Endothelial cell of umbilical vein (primary cell): ENCODE results near the gene MYO16. TPM values are rescaled to one million over a fixed set of nuclear protein-coding genes. Genes with fewer than 3 reads are reported as not detected.
"Not testable (repeated sequence)": the region's sequence is repeated elsewhere in the genome, so short reads cannot be mapped to it uniquely, and the experiment has no call there.

Experiments
- BruUV-seq: library from RNA; stranded (reverse); fragments of 400-500 nt; replicated peaks from 2 replicates; lab custom pipeline; 2021; lab: Mats Ljungman, UMichigan
- CTCF ChIA-PET: fragments of 300-600, 350-600 bp; sonication (Branson Sonifier 250); formaldehyde crosslinking; loops from one replicate; lab custom pipeline; 2021; ENCODE audit warnings: antibody characterized with exemption, inconsistent platforms; lab: Charles Lee
- POLR2A ChIA-PET: fragments of 300-600, 350-600 bp; sonication (Branson Sonifier 250); formaldehyde crosslinking; loops from one replicate; lab custom pipeline; 2021; ENCODE audit warnings: antibody characterized with exemption, inconsistent platforms; lab: Charles Lee
- DNase-seq: peaks from one replicate; pipeline ENCODE4 v3.0.0-alpha.2; 2011; ENCODE audit warnings: low read depth, low spot score
- FAIRE-seq: peaks from 2 replicates; lab custom pipeline; 2011; peaks lifted over from hg19 to GRCh38; lab: Jason Lieb, UNC
- H2AFZ ChIP-seq: 2 replicates; pipeline ENCODE4 v1.6.0; 2012; ENCODE audit warnings: low read depth, low read length, control low read depth, inconsistent platforms
- H3K27ac ChIP-seq: 2 replicates; pipeline ENCODE4 v1.5.1; 2011; ENCODE audit warnings: low read depth, mild to moderate bottlenecking, control low read depth, low read length, moderate library complexity; ENCODE audit not compliant: insufficient read depth
- H3K27me3 ChIP-seq, 2 experiments: 2 replicates each; pipeline versions ENCODE4 v1.6.0 to v1.6.1; 2011; ENCODE audit warnings: low read length in 2 of 2, mixed read lengths in 1 of 2; ENCODE audit not compliant: control insufficient read depth in 2 of 2, insufficient read depth in 2 of 2
- H3K36me3 ChIP-seq, 2 experiments: 2 replicates in 1 of 2; 3 replicates in 1 of 2; pipeline ENCODE4 v1.5.1; 2011; ENCODE audit warnings: low read length in 2 of 2, mild to moderate bottlenecking in 1 of 2, moderate library complexity in 1 of 2; ENCODE audit not compliant: control insufficient read depth in 2 of 2, insufficient read depth in 2 of 2; ENCODE audit errors: extremely low read depth in 1 of 2
- H3K4me1 ChIP-seq: 3 replicates; pipeline ENCODE4 v1.5.1; 2011; ENCODE audit warnings: mild to moderate bottlenecking, low read length; ENCODE audit not compliant: control insufficient read depth, insufficient read depth; ENCODE audit errors: extremely low read depth
- H3K4me2 ChIP-seq: 2 replicates; pipeline ENCODE4 v1.6.1; 2011; ENCODE audit warnings: low read length, control low read depth, mixed read lengths; ENCODE audit not compliant: insufficient read depth
- H3K4me3 ChIP-seq, 3 experiments: fragments of 200-600 bp in 1 of 3; sonication (generic), shearing (Covaris generic) in 1 of 3; replicated peaks in 1 of 3; 2 replicates each; pipeline ENCODE4 v1.5.1; 2011 to 2016; ENCODE audit warnings: control low read depth in 3 of 3, low read length in 3 of 3, mild to moderate bottlenecking in 2 of 3, inconsistent platforms in 1 of 3, low read depth in 1 of 3, moderate library complexity in 1 of 3; ENCODE audit not compliant: insufficient read depth in 1 of 3
- H3K79me2 ChIP-seq: 2 replicates; pipeline ENCODE4 v1.6.0; 2012; ENCODE audit warnings: low read length, inconsistent platforms; ENCODE audit not compliant: control insufficient read depth, insufficient read depth
- H3K9ac ChIP-seq: replicated peaks from 2 replicates; pipeline ENCODE3; 2011; ENCODE audit warnings: low read length, control low read depth; ENCODE audit not compliant: insufficient read depth; ENCODE audit errors: extremely low read depth
- H3K9me1 ChIP-seq: replicated peaks from 3 replicates; pipeline ENCODE4 v1.6.0; 2011; ENCODE audit warnings: mild to moderate bottlenecking, low read length; ENCODE audit not compliant: control insufficient read depth, insufficient read depth; ENCODE audit errors: extremely low read depth
- H3K9me3 ChIP-seq: replicated peaks from 2 replicates; pipeline ENCODE4 v1.5.1; 2012; ENCODE audit warnings: low read length, inconsistent platforms; ENCODE audit not compliant: control insufficient read depth, insufficient read depth
- H4K20me1 ChIP-seq: replicated peaks from 2 replicates; pipeline ENCODE3; 2011; ENCODE audit warnings: mild to moderate bottlenecking, low read length; ENCODE audit not compliant: control insufficient read depth, insufficient read depth; ENCODE audit errors: extremely low read depth
- EZH2 ChIP-seq: IDR thresholded peaks from 2 replicates; pipeline ENCODE4 v1.6.1; 2012; ENCODE audit warnings: borderline replicate concordance, low read depth, mild to moderate bottlenecking, moderate library complexity, low read length, inconsistent platforms; ENCODE audit not compliant: severe bottlenecking
- FOS ChIP-seq: IDR thresholded peaks from 2 replicates; pipeline ENCODE4 v1.6.1; 2011; ENCODE audit warnings: mild to moderate bottlenecking, low read length, moderate library complexity, borderline replicate concordance; ENCODE audit not compliant: insufficient read depth
- GATA2 ChIP-seq: IDR thresholded peaks from 2 replicates; pipeline ENCODE4 v1.7.0; 2011; ENCODE audit warnings: low read depth, mild to moderate bottlenecking, moderate library complexity, mixed read lengths, low read length; ENCODE audit not compliant: insufficient read length, insufficient read depth
- JUN ChIP-seq: IDR thresholded peaks from 2 replicates; pipeline ENCODE4 v1.6.1; 2011; ENCODE audit warnings: borderline replicate concordance, low read depth; ENCODE audit not compliant: insufficient read length, insufficient read depth
- MYC ChIP-seq: IDR thresholded peaks from one replicate; pipeline ENCODE4 v1.6.1; 2011; ENCODE audit warnings: mild to moderate bottlenecking, low read depth, low read length
- POLR2A ChIP-seq: IDR thresholded peaks from 2 replicates; pipeline ENCODE4 v1.6.1; 2012; ENCODE audit warnings: low read depth, mild to moderate bottlenecking, control low read depth, low read length
- POLR2AphosphoS5 ChIP-seq: IDR thresholded peaks from 2 replicates; pipeline ENCODE4 v1.6.1; 2012; ENCODE audit warnings: low read depth, mild to moderate bottlenecking, control low read depth, low read length, moderate library complexity; ENCODE audit not compliant: insufficient read depth
- dilution Hi-C: fragments of 300-500 bp; cut with MboI; formaldehyde crosslinking; loops from one replicate; pipeline ENCODE4 v1.15.0; 2019; ENCODE audit warnings: low sequenced_read_pairs; ENCODE audit not compliant: extremely low pct_ligation_motif_present
- intact Hi-C: fragments of 100-400 bp; cut with micrococcal nuclease; formaldehyde crosslinking; loops from one replicate; pipeline ENCODE4 v1.10.0; 2022
- polyA plus RNA-seq, 4 experiments: library from polyadenylated mRNA; depleted of rRNA in 3 of 4; stranded (reverse) in 3 of 4; unstranded in 1 of 4; fragments of >200 nt; gene quantifications; 2 replicates each; pipeline versions ENCODE4 v1.2.1 to v1.2.3, GENCODE V29; 2011 to 2012; ENCODE audit warnings: missing spikeins in 1 of 4
- total RNA-seq: library from RNA; stranded (reverse); gene quantifications from 2 replicates; pipeline ENCODE4 v1.2.3, GENCODE V29; 2021
- TF ChIP-seq, protein P1 (sequence below), 2 donors: IDR thresholded peaks; 1 replicate in 1 of 2; 2 replicates in 1 of 2; pipeline ENCODE4 v1.5.1; 2011; ENCODE audit warnings: low read length in 2 of 2, mild to moderate bottlenecking in 2 of 2, moderate library complexity in 2 of 2, control low read depth in 1 of 2, inconsistent platforms in 1 of 2, low read depth in 1 of 2; ENCODE audit not compliant: insufficient read depth in 1 of 2; ENCODE audit errors: extremely low read depth in 1 of 2
- TF ChIP-seq, protein P2 (sequence below): IDR thresholded peaks from 2 replicates; pipeline ENCODE4 v1.6.1; 2011; ENCODE audit not compliant: insufficient read depth, insufficient read length

The MYO16 gene
- total and polyA plus RNA-seq, 2 donors (not counting 3 experiments of a cell fraction or from before 2014, with no cell fraction given), result 0.03 to 0.04 TPM

DNA sequence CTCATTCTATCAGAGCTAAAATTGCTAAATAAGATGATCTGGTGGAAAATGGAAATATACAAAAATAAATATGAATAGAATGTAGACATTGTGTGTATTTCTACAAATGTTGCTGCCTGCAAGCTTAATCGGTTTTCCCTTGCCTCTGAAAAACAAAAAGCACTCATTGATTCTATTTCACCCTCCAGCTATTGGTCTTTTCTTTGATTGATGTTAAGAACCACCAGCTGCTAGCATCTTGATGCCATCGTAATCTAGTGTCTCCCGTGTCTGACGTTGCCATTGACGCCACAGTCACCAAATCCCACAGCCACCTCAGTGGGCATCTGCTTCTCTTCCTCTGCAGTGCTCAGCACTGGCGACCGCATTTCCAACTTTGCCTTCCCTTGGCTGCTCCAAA lies 461.8 kb downstream of the MYO16 start:
- DNase-seq, result no peak
- H3K27ac ChIP-seq, result no peak overlapping the region
- no peaks in the 10 kb centered on the region for H3K79me2 ChIP-seq
- no peaks in the 10 kb centered on the region for H4K20me1 ChIP-seq
- H3K4me1 ChIP-seq, result no peaks in the 10 kb centered on the region
- ChIA-PET POLR2A (no interaction called here), CTCF (no interaction called here)
- H3K36me3 ChIP-seq, result no peaks in the 10 kb centered on the region
- H3K27me3 ChIP-seq, result no peaks in the 10 kb centered on the region
- no peak overlapping the region for H3K9ac ChIP-seq
- H3K4me2 ChIP-seq, result no peak overlapping the region
- intact Hi-C loops, result no loop called here
- no peak overlapping the region for H2AFZ ChIP-seq
- no peaks in the 10 kb centered on the region for H3K9me1 ChIP-seq
- dilution Hi-C loops, result no loop called here
- BruUV-seq, result no TSS peak
- H3K4me3 ChIP-seq, result no peak overlapping the region
- no peak for FAIRE-seq
- no peaks in the 10 kb centered on the region for H3K9me3 ChIP-seq
- no peak for TF ChIP-seq POLR2A
- TF ChIP-seq JUN, result no peak
- TF ChIP-seq, protein P1, sequence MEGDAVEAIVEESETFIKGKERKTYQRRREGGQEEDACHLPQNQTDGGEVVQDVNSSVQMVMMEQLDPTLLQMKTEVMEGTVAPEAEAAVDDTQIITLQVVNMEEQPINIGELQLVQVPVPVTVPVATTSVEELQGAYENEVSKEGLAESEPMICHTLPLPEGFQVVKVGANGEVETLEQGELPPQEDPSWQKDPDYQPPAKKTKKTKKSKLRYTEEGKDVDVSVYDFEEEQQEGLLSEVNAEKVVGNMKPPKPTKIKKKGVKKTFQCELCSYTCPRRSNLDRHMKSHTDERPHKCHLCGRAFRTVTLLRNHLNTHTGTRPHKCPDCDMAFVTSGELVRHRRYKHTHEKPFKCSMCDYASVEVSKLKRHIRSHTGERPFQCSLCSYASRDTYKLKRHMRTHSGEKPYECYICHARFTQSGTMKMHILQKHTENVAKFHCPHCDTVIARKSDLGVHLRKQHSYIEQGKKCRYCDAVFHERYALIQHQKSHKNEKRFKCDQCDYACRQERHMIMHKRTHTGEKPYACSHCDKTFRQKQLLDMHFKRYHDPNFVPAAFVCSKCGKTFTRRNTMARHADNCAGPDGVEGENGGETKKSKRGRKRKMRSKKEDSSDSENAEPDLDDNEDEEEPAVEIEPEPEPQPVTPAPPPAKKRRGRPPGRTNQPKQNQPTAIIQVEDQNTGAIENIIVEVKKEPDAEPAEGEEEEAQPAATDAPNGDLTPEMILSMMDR (IDR thresholded peaks at IDR 0.05; ENCODE audit: extremely low read depth in 1 of 2, insufficient read depth in 1 of 2, low read depth in 1 of 2, low read length in 2 of 2), result no peak
- no peak for TF ChIP-seq MYC
- TF ChIP-seq, protein P2, sequence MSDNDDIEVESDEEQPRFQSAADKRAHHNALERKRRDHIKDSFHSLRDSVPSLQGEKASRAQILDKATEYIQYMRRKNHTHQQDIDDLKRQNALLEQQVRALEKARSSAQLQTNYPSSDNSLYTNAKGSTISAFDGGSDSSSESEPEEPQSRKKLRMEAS, result no peak
- TF ChIP-seq POLR2AphosphoS5, result no peak
- no peak for TF ChIP-seq EZH2
- no peak for TF ChIP-seq GATA2
- TF ChIP-seq FOS, result no peak

DNA sequence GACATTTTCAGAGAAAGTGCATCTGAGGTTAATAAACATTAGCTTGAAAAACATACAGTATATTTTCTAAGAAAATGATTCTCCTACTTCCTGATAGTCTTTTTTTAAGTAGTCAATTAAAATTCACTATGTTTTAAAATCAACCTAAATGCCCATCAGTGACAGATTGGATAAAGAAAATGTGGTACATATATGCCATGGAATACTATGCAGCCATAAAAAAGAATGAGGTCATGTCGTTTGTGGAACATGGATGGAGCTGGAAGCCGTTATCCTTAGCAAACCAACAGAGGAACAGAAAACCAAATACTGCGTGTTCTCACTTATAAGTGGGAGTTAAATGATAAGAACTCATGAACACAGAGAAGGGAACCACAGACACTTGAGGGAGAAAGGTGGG lies 462.8 kb downstream of the MYO16 start:
- CTCF ChIA-PET, H4K20me1 ChIP-seq, H3K4me3 ChIP-seq, dilution Hi-C loops, H3K27ac ChIP-seq, BruUV-seq, H3K4me2 ChIP-seq, H3K9me3 ChIP-seq, H3K36me3 ChIP-seq, intact Hi-C loops, H3K4me1 ChIP-seq, H3K9ac ChIP-seq, H3K27me3 ChIP-seq, DNase-seq, H2AFZ ChIP-seq, FAIRE-seq, H3K9me1 ChIP-seq, H3K79me2 ChIP-seq, POLR2A ChIA-PET: not testable (repeated sequence)
